Right atrium auricular region (tissue), 2 donors: ENCODE data around the gene UPF1. TPM values are rescaled to one million over a fixed set of nuclear protein-coding genes. Genes with fewer than 3 reads are reported as not detected.
"Not testable (repeated sequence)": the region's sequence is repeated elsewhere in the genome, so short reads cannot be mapped to it uniquely, and the experiment has no call there.

Experiments used
- DNase-seq: peaks from one replicate; pipeline ENCODE4 v3.0.0-alpha.2; 2019; ENCODE audit warnings: low spot score
- H3K27ac ChIP-seq, 2 donors: fragments of 200-600 bp; sonication (generic); 1 replicate in 1 of 2; 2 replicates in 1 of 2; pipeline ENCODE4 v1.5.1; 2016 to 2019
- H3K27me3 ChIP-seq, 2 donors: fragments of 200-600 bp; sonication (generic); one replicate each; pipeline versions ENCODE4 v1.5.1 to v1.6.0; 2017 to 2019
- H3K36me3 ChIP-seq: fragments of 200-600 bp; sonication (generic); one replicate; pipeline ENCODE4 v1.5.1; 2016
- H3K4me1 ChIP-seq, 2 donors: fragments of 200-600 bp; sonication (generic); one replicate each; pipeline versions ENCODE4 v1.5.1 to v1.6.0; 2017 to 2019
- H3K4me3 ChIP-seq, 2 donors: fragments of 200-600 bp; sonication (generic); 1 replicate in 1 of 2; 2 replicates in 1 of 2; pipeline ENCODE4 v1.5.1; 2017 to 2019; ENCODE audit warnings: mild to moderate bottlenecking in 1 of 2, moderate library complexity in 1 of 2
- H3K9me3 ChIP-seq, 2 donors: fragments of 200-600 bp; sonication (generic); one replicate each; pipeline ENCODE4 v1.5.1; 2019
- CTCF ChIP-seq, 2 donors: fragments of 200-600 bp; sonication (generic); IDR thresholded peaks; one replicate each; pipeline ENCODE4 v1.5.1; 2019; ENCODE audit warnings: antibody characterized with exemption in 2 of 2
- total RNA-seq, 2 donors: library from RNA; depleted of rRNA; stranded (reverse); fragments of >200 nt; gene quantifications; one replicate each; pipeline ENCODE4 v1.1.0, GENCODE V29; 2016

The UPF1 gene
- total RNA-seq, 2 donors from 2014 or later = 27.6 to 61.5 TPM

GRCh38 chr19:18912933-18913332 is 81.2 kb downstream of the UPF1 start:
- no peak overlapping the region for H3K4me3 ChIP-seq
- no peaks in the 10 kb centered on the region for H3K27me3 ChIP-seq
- H3K27ac ChIP-seq = no peak overlapping the region
- peaks cover 0 to 16% of the 10 kb centered on the region in 2 donors for H3K4me1 ChIP-seq
- DNase-seq = no peak
- TF ChIP-seq CTCF (IDR thresholded peaks at IDR 0.05) = no peak
- peaks cover 29% of the 10 kb centered on the region for H3K36me3 ChIP-seq
- no peaks in the 10 kb centered on the region for H3K9me3 ChIP-seq

- Histone ChIP-seq H3K27me3 (no peaks in the 10 kb centered on the region), H3K4me1 (peaks cover 0 to 21% of the 10 kb centered on the region in 2 donors), H3K9me3 (no peaks in the 10 kb centered on the region), H3K27ac (no peak overlapping the region), H3K4me3 (no peak overlapping the region), H3K36me3 (peaks cover 28% of the 10 kb centered on the region)
- no peak for TF ChIP-seq CTCF (IDR thresholded peaks at IDR 0.05)
- no peak for DNase-seq
Observed at GRCh38 chr19:18913466-18913865, 81.7 kb downstream of the UPF1 start.

GRCh38 chr19:18915639-18916038 is 83.9 kb downstream of the UPF1 start:
- H3K9me3 ChIP-seq = no peaks in the 10 kb centered on the region
- peak in 1 of 2 donors; percentile 47 for TF ChIP-seq CTCF (IDR thresholded peaks at IDR 0.05)
- no peak overlapping the region for H3K27ac ChIP-seq
- no peak overlapping the region for H3K4me3 ChIP-seq
- peaks cover 28% of the 10 kb centered on the region for H3K36me3 ChIP-seq
- H3K4me1 ChIP-seq = peaks cover 0 to 33% of the 10 kb centered on the region in 2 donors
- DNase-seq = no peak
- no peaks in the 10 kb centered on the region for H3K27me3 ChIP-seq

GRCh38 chr19:18917593-18917992 is 85.8 kb downstream of the UPF1 start:
- DNase-seq, H3K4me3 ChIP-seq: not testable (repeated sequence)

More at GRCh38 chr19:18917593-18917992, 85.8 kb downstream of the UPF1 start:
- H3K27ac ChIP-seq, H3K27me3 ChIP-seq, H3K9me3 ChIP-seq: not testable (repeated sequence)
- peaks cover 0 to 42% of the 10 kb centered on the region in 2 donors for H3K4me1 ChIP-seq
- H3K36me3 ChIP-seq = peaks cover 31% of the 10 kb centered on the region

Other genes with a start within 250 kb of the UPF1 start
- 100 to 1,000 TPM; 119 to 171 TPM for gene REX1BD, start 243.2 kb upstream of the UPF1 start, total RNA-seq
- 10 to 100 TPM; 71.8 to 73.9 TPM for gene CRLF1, start 225.2 kb upstream of the UPF1 start, total RNA-seq
- gene TMEM59L, start 219.1 kb upstream of the UPF1 start, total RNA-seq = 1 to 10 TPM; 2.2 to 3.0 TPM
- 10 to 100 TPM in 1 of 2 donors, 1 to 10 TPM in 1; 5.7 to 11.3 TPM for gene KLHL26, start 194.9 kb upstream of the UPF1 start, total RNA-seq
- gene CRTC1, start 148.3 kb upstream of the UPF1 start, total RNA-seq = 1 to 10 TPM; 4.0 to 5.8 TPM
- 10 to 100 TPM in 1 of 2 donors, 1 to 10 TPM in 1; 7.8 to 12.5 TPM for gene COMP, start 40.7 kb upstream of the UPF1 start, total RNA-seq
- gene CERS1, start 64.2 kb downstream of the UPF1 start, total RNA-seq = 1 to 10 TPM in 1 of 2 donors, under 1 TPM in 1; 0.79 to 1.6 TPM
- gene COPE, start 87.4 kb downstream of the UPF1 start, total RNA-seq = 100 to 1,000 TPM; 168 to 209 TPM
- 10 to 100 TPM; 22.1 to 31.9 TPM for gene DDX49, start 87.8 kb downstream of the UPF1 start, total RNA-seq
- 10 to 100 TPM; 13.6 to 39.8 TPM for gene HOMER3, start 109.3 kb downstream of the UPF1 start, total RNA-seq
- 10 to 100 TPM; 25.4 to 36.1 TPM for gene SUGP2, start 201.6 kb downstream of the UPF1 start, total RNA-seq
- 10 to 100 TPM; 13.7 to 14.4 TPM for gene ARMC6, start 201.6 kb downstream of the UPF1 start, total RNA-seq
- gene SLC25A42, start 232.0 kb downstream of the UPF1 start, total RNA-seq = 10 to 100 TPM; 10.3 to 14.4 TPM